GM12878 (cell line): ENCODE results near the gene CRELD2. TPM values are rescaled to one million over a fixed set of nuclear protein-coding genes. Genes with fewer than 3 reads are reported as not detected.

Experiments used
- ATAC-seq: fragments of 200-7000 bp; cut with Tn5 transposase; 3 replicates; pipeline ENCODE4 v1.9.1; 2020; ENCODE audit warnings: mild to moderate bottlenecking, moderate library complexity
- BruUV-seq: library from RNA; stranded (reverse); fragments of 400-500 nt; replicated peaks from 2 replicates; lab custom pipeline; 2021; lab: Mats Ljungman, UMichigan
- CTCF ChIA-PET: fragments of 300-600 bp; sonication (Branson Sonifier 250); formaldehyde crosslinking; extraction: SDS; loops from one replicate; lab custom pipeline; 2021; ENCODE audit warnings: inconsistent platforms; lab: Yijun Ruan, JAX
- POLR2A ChIA-PET: fragments of 350-600 bp; formaldehyde crosslinking; extraction: SDS; loops from one replicate; lab custom pipeline; 2021; ENCODE audit warnings: inconsistent platforms; lab: Charles Lee
- RAD21 ChIA-PET: fragments of 300-600 bp; sonication (Branson Sonifier 250); formaldehyde crosslinking; loops from one replicate; lab custom pipeline; 2023; ENCODE audit warnings: antibody characterized with exemption; ENCODE audit not compliant: unreplicated experiment; lab: Charles Lee
- SMC1A ChIA-PET: fragments of 300-600 bp; sonication (Branson Sonifier 250); formaldehyde crosslinking; loops from one replicate; lab custom pipeline; 2023; ENCODE audit not compliant: unreplicated experiment, uncharacterized antibody; lab: Charles Lee
- DNase-seq: peaks from one replicate; pipeline ENCODE4 v3.0.0-alpha.2; 2011; ENCODE audit warnings: low read depth, low spot score
- FAIRE-seq: peaks from 3 replicates; lab custom pipeline; 2011; peaks lifted over from hg19 to GRCh38; lab: Jason Lieb, UNC
- H2AFZ ChIP-seq: 2 replicates; pipeline ENCODE4 v1.6.0; 2011; ENCODE audit warnings: low read depth, low read length, control low read depth; ENCODE audit not compliant: control insufficient read depth
- H3K27ac ChIP-seq: 2 replicates; pipeline ENCODE4 v1.5.1; 2011; ENCODE audit warnings: control low read depth; ENCODE audit not compliant: control insufficient read depth, insufficient read depth
- H3K27me3 ChIP-seq, 2 experiments: replicated peaks in 1 of 2; 2 replicates each; pipeline versions ENCODE4 v1.6.0 to v1.6.1; 2011; ENCODE audit warnings: low read length in 1 of 2; ENCODE audit not compliant: control insufficient read depth in 2 of 2, insufficient read depth in 2 of 2
- H3K36me3 ChIP-seq, 2 experiments: 2 replicates each; pipeline ENCODE4 v1.5.1; 2011; ENCODE audit warnings: low read length in 1 of 2; ENCODE audit not compliant: control insufficient read depth in 2 of 2, insufficient read depth in 2 of 2
- H3K4me1 ChIP-seq: 2 replicates; pipeline ENCODE4 v1.6.1; 2011; ENCODE audit warnings: mild to moderate bottlenecking, low read length, moderate library complexity, mixed read lengths; ENCODE audit not compliant: control insufficient read depth, insufficient read depth
- H3K4me2 ChIP-seq: 2 replicates; pipeline ENCODE4 v1.6.0; 2011; ENCODE audit warnings: control low read depth; ENCODE audit not compliant: control insufficient read depth, insufficient read depth
- H3K4me3 ChIP-seq: fragments of 200-600 bp; sonication (generic); 2 replicates; pipeline ENCODE4 v1.5.1; 2016
- H3K79me2 ChIP-seq: 2 replicates; pipeline ENCODE4 v1.6.0; 2011; ENCODE audit warnings: low read length; ENCODE audit not compliant: control insufficient read depth, insufficient read depth
- H3K9ac ChIP-seq: 2 replicates; pipeline ENCODE4 v1.8.0; 2011; ENCODE audit warnings: low read length, control low read depth, mixed read lengths; ENCODE audit not compliant: control insufficient read depth, insufficient read depth
- H3K9me3 ChIP-seq: replicated peaks from 3 replicates; pipeline ENCODE4 v1.5.1; 2011; ENCODE audit warnings: mild to moderate bottlenecking, low read length; ENCODE audit not compliant: control insufficient read depth, insufficient read depth
- H4K20me1 ChIP-seq: 2 replicates; pipeline ENCODE4 v1.6.0; 2011; ENCODE audit not compliant: control insufficient read depth, insufficient read depth
- PAX8 ChIP-seq: fragments of 450-650 bp; IDR thresholded peaks from 2 replicates; pipeline ENCODE4 v1.6.1; 2017; ENCODE audit warnings: mild to moderate bottlenecking, moderate library complexity
- SIN3A ChIP-seq: IDR thresholded peaks from 2 replicates; pipeline ENCODE4 v1.6.1; 2012; ENCODE audit warnings: low read depth, low read length, improper control_type of control experiment
- WGBS: methylation state at CpG from one replicate; pipeline ENCODE4 v1.1.6; 2016; ENCODE audit warnings: low lambda C conversion rate; ENCODE audit not compliant: insufficient replicate concordance, insufficient coverage; ENCODE audit errors: missing lambda C conversion rate; 5-methylcytosine and 5-hydroxymethylcytosine counted together
- in situ Hi-C: fragments of 300-500 bp; cut with MboI; formaldehyde crosslinking; loops from 9 replicates; pipeline ENCODE4 v1.14.3; 2018; ENCODE audit warnings: mixed read lengths
- intact Hi-C: fragments of 100-400 bp; cut with micrococcal nuclease; formaldehyde crosslinking; loops from one replicate; pipeline ENCODE4 v1.14.2; 2022; ENCODE audit not compliant: unreplicated experiment
- polyA plus RNA-seq, 11 experiments: library from polyadenylated mRNA; depleted of rRNA in 4 of 11; unstranded in 6 of 11; stranded (reverse) in 5 of 11; fragments of >200 nt; fragmentation: Nextera tagmentation in 4 of 11; fragmentation: Illumina TruSeq in 1 of 11; extraction: Ambion mirVana in 4 of 11; extraction: Trizol in 1 of 11; gene quantifications; 1 replicate in 1 of 11; 2 replicates in 10 of 11; pipeline versions ENCODE4 v1.2.1 to v1.2.3, GENCODE V29; 2011 to 2016; ENCODE audit warnings: inconsistent platforms in 2 of 11, missing spikeins in 2 of 11, low read depth in 1 of 11
- total RNA-seq, 4 experiments: library from RNA; depleted of rRNA in 3 of 4; stranded (reverse); fragments of >200 nt in 3 of 4; fragmentation: Illumina TruSeq in 1 of 4; extraction: Trizol in 1 of 4; gene quantifications; 2 replicates each; pipeline versions ENCODE4 v1.2.1 to v1.2.3, GENCODE V29; 2013 to 2021
- TF ChIP-seq, protein P1 (sequence below): fragments of 450-650 bp; IDR thresholded peaks from 2 replicates; pipeline ENCODE4 v1.6.1; 2018; ENCODE audit warnings: mild to moderate bottlenecking, low read depth, moderate library complexity; ENCODE audit not compliant: partially characterized antibody

CRELD2 gene
- total and polyA plus RNA-seq, 10 of the 15 experiments (the other 5 are each of a cell fraction or from before 2014, with no cell fraction given): 9.4 to 111 (median 25.9) TPM

DNA sequence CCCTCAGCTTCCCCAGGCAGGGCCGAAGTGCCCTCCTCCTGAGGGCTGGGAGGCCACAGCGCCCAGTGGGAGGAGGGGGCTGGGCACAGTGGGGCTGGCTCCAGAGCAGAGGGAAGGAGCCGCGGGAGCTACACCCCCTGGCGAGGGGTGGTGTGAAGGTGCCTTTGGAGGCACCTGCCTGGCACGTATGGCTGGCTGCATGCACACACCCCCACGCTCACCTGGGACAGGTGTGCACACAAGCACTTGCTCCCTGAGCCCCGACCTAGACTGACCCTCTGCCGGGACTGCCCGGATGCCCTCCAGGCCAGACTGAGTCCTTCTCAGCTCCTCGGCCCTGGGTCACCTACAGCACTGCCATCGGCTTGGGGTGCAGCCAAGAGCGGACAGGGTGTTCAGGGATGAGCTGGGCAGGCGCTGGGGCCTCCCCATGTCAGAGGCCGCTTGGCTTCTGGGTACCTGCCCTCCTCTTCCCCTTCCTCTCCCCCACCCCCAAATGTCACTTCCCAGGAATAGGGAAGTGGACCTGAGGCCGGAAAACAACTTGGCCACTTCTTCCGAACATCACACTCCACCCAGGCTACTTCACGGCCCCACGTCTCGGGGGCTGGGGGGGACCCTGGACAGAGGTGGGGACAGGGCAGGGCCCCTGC, 34.7 kb downstream of the CRELD2 start:
- intact Hi-C loops: no loop called here
- Histone ChIP-seq H3K4me3 (no peak overlapping the region), H2AFZ (no peak overlapping the region), H3K79me2 (no peaks in the 10 kb centered on the region), H3K9ac (no peak overlapping the region), H4K20me1 (no peaks in the 10 kb centered on the region), H3K9me3 (no peaks in the 10 kb centered on the region), H3K27ac (no peak overlapping the region), H3K36me3 (no peaks in the 10 kb centered on the region)
- CTCF ChIA-PET: no interaction called here
- WGBS: 46% methylated on average over 15 of the region's 20 CpGs
- POLR2A ChIA-PET: interaction anchor here (1.8 kb wide), 1 partner anchor 16 kb away, joined by 5 read pairs; no protein-coding TSS in a partner anchor
- DNase-seq: no peak
- TF ChIP-seq SIN3A (no peak), PAX8 (no peak)
- TF ChIP-seq, protein P1, sequence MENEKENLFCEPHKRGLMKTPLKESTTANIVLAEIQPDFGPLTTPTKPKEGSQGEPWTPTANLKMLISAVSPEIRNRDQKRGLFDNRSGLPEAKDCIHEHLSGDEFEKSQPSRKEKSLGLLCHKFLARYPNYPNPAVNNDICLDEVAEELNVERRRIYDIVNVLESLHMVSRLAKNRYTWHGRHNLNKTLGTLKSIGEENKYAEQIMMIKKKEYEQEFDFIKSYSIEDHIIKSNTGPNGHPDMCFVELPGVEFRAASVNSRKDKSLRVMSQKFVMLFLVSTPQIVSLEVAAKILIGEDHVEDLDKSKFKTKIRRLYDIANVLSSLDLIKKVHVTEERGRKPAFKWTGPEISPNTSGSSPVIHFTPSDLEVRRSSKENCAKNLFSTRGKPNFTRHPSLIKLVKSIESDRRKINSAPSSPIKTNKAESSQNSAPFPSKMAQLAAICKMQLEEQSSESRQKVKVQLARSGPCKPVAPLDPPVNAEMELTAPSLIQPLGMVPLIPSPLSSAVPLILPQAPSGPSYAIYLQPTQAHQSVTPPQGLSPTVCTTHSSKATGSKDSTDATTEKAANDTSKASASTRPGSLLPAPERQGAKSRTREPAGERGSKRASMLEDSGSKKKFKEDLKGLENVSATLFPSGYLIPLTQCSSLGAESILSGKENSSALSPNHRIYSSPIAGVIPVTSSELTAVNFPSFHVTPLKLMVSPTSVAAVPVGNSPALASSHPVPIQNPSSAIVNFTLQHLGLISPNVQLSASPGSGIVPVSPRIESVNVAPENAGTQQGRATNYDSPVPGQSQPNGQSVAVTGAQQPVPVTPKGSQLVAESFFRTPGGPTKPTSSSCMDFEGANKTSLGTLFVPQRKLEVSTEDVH: no peak
- TF ChIP-seq, all 136 proteins: peak for 0
- BruUV-seq: no TSS peak
- ATAC-seq (no peak), FAIRE-seq (no peak)
- SMC1A ChIA-PET: no interaction called here
- no peak overlapping the region for H3K4me2 ChIP-seq
- in situ Hi-C loops: no loop called here
- RAD21 ChIA-PET: no interaction called here
- no peaks in the 10 kb centered on the region for H3K4me1 ChIP-seq
- H3K27me3 ChIP-seq: no peaks in the 10 kb centered on the region
